HepG2 (cell line): ENCODE results near the gene STOML3. TPM values are rescaled to one million over a fixed set of nuclear protein-coding genes. Genes with fewer than 3 reads are reported as not detected.
A peak's percentile ranks its signal among the peaks of the same experiment; 100 is the strongest.

Experiments used
- CREB1 ChIP-seq, 2 experiments: fragments of 450-650 bp in 1 of 2; IDR thresholded peaks; 2 replicates each; pipeline ENCODE4 v1.6.1; 2016 to 2017; ENCODE audit warnings: control low read depth in 1 of 2, mild to moderate bottlenecking in 1 of 2, missing compliant biosample characterization in 1 of 2, missing genetic modification characterization in 1 of 2
- ERF ChIP-seq: IDR thresholded peaks from 2 replicates; pipeline ENCODE4 v1.6.1; 2018; ENCODE audit warnings: missing biosample characterization, missing genetic modification reagents
- ETV5 ChIP-seq: IDR thresholded peaks from 2 replicates; pipeline ENCODE4 v1.6.1; 2018; ENCODE audit warnings: missing biosample characterization, missing genetic modification reagents, inconsistent platforms, borderline replicate concordance
- FOXA3 ChIP-seq: IDR thresholded peaks from 2 replicates; pipeline ENCODE4 v1.6.1; 2016; ENCODE audit warnings: missing genetic modification reagents, missing compliant biosample characterization
- FOXO1 ChIP-seq: sonication (generic); formaldehyde crosslinking; IDR thresholded peaks from 2 replicates; pipeline ENCODE4 v1.4.0; 2020; ENCODE audit warnings: missing genetic modification reagents
- GLMP ChIP-seq: sonication (generic); formaldehyde crosslinking; IDR thresholded peaks from 2 replicates; pipeline ENCODE4 v1.9.0; 2021; ENCODE audit warnings: missing genetic modification reagents, mild to moderate bottlenecking, borderline replicate concordance
- HNRNPUL1 ChIP-seq: fragments of 200-400 bp; formaldehyde crosslinking; IDR thresholded peaks from 2 replicates; pipeline ENCODE4 v1.6.1; 2017; ENCODE audit warnings: low read depth, mild to moderate bottlenecking, low read length, moderate library complexity
- HOXA9 ChIP-seq: sonication (generic); formaldehyde crosslinking; IDR thresholded peaks from 2 replicates; pipeline ENCODE4 v1.8.1; 2022; ENCODE audit warnings: missing genetic modification reagents, mild to moderate bottlenecking, moderate library complexity, borderline replicate concordance
- KDM2A ChIP-seq: sonication (generic); formaldehyde crosslinking; IDR thresholded peaks from 2 replicates; pipeline ENCODE4 v1.4.0; 2020; ENCODE audit warnings: low read depth, missing genetic modification reagents, borderline replicate concordance
- KMT2B ChIP-seq: IDR thresholded peaks from 2 replicates; pipeline ENCODE4 v1.6.1; 2016; ENCODE audit warnings: missing genetic modification reagents, missing compliant biosample characterization
- MBNL3 ChIP-seq: fragments of 250-450 bp; sonication (Bioruptor Pico); conservative IDR thresholded peaks from 2 replicates; pipeline ENCODE4 v1.8.0; 2022; ENCODE audit warnings: mild to moderate bottlenecking, inconsistent platforms
- RORA ChIP-seq: sonication (generic); formaldehyde crosslinking; IDR thresholded peaks from 2 replicates; pipeline ENCODE4 v1.5.0; 2020; ENCODE audit warnings: mild to moderate bottlenecking, missing genetic modification reagents, moderate library complexity
- SMAD3 ChIP-seq: sonication (generic); formaldehyde crosslinking; IDR thresholded peaks from 2 replicates; pipeline ENCODE4 v1.4.0; 2020; ENCODE audit warnings: missing genetic modification reagents
- SNAI1 ChIP-seq: sonication (generic); formaldehyde crosslinking; IDR thresholded peaks from 2 replicates; pipeline ENCODE4 v1.5.0; 2020; ENCODE audit warnings: mild to moderate bottlenecking, missing genetic modification reagents, borderline replicate concordance
- TEAD2 ChIP-seq: sonication (generic); formaldehyde crosslinking; IDR thresholded peaks from 2 replicates; pipeline ENCODE4 v1.9.0; 2021; ENCODE audit warnings: missing genetic modification reagents
- THAP11 ChIP-seq: IDR thresholded peaks from 2 replicates; pipeline ENCODE4 v1.6.1; 2016; ENCODE audit warnings: missing biosample characterization, missing genetic modification reagents
- ZC3H13 ChIP-seq: sonication (generic); formaldehyde crosslinking; IDR thresholded peaks from 2 replicates; pipeline ENCODE4 v1.8.1; 2023; ENCODE audit warnings: mild to moderate bottlenecking, missing genetic modification reagents, moderate library complexity
- ZIK1 ChIP-seq: sonication (generic); formaldehyde crosslinking; IDR thresholded peaks from 2 replicates; pipeline ENCODE4 v1.5.0; 2020; ENCODE audit warnings: mild to moderate bottlenecking, low read depth, missing genetic modification reagents, borderline replicate concordance
- ZNF431 ChIP-seq: sonication (generic); formaldehyde crosslinking; IDR thresholded peaks from 2 replicates; pipeline ENCODE4 v1.9.0; 2022; ENCODE audit warnings: missing genetic modification reagents, low read depth, mild to moderate bottlenecking, borderline replicate concordance
- ZNF598 ChIP-seq: sonication (generic); formaldehyde crosslinking; IDR thresholded peaks from 2 replicates; pipeline ENCODE4 v1.5.1; 2020; ENCODE audit warnings: mild to moderate bottlenecking, missing genetic modification reagents, borderline replicate concordance
- ZNF747 ChIP-seq: sonication (generic); formaldehyde crosslinking; IDR thresholded peaks from 2 replicates; pipeline ENCODE4 v1.8.1; 2023; ENCODE audit warnings: missing genetic modification reagents, mild to moderate bottlenecking, borderline replicate concordance
- ZNF883 ChIP-seq: sonication (generic); formaldehyde crosslinking; IDR thresholded peaks from 2 replicates; pipeline ENCODE4 v1.5.1; 2020; ENCODE audit warnings: mild to moderate bottlenecking, missing genetic modification reagents; ENCODE audit errors: not compliant biosample characterization
- polyA plus RNA-seq, 8 experiments: library from polyadenylated mRNA; depleted of rRNA in 3 of 8; stranded (reverse) in 7 of 8; unstranded in 1 of 8; fragments of >200 nt; fragmentation: Illumina TruSeq in 4 of 8; extraction: Trizol in 4 of 8; gene quantifications; 2 replicates each; pipeline versions ENCODE4 v1.2.1 to v1.2.3, GENCODE V29; 2011 to 2016; ENCODE audit warnings: low read depth in 4 of 8, missing spikeins in 1 of 8, mixed read lengths in 1 of 8; ENCODE audit not compliant: insufficient read depth in 1 of 8
- total RNA-seq, 5 experiments: library from RNA; depleted of rRNA; stranded (reverse); fragments of >200 nt; fragmentation: Illumina TruSeq; extraction: Trizol; gene quantifications; 2 replicates each; pipeline ENCODE4 v1.2.3, GENCODE V29; 2016; ENCODE audit warnings: low read depth in 1 of 5
- TF ChIP-seq, protein P1 (sequence below): fragments of 450-650 bp; IDR thresholded peaks from 2 replicates; pipeline ENCODE4 v1.6.1; 2017
- TF ChIP-seq, protein P2 (sequence below): sonication (generic); formaldehyde crosslinking; IDR thresholded peaks from 2 replicates; pipeline ENCODE4 v1.4.0; 2020; ENCODE audit warnings: missing genetic modification reagents, borderline replicate concordance

STOML3 gene
- total and polyA plus RNA-seq, 2 of the 13 experiments (the other 11 are each of a cell fraction or from before 2014, with no cell fraction given): not detected

- no peak for TF ChIP-seq ZC3H13 (CRISPR knock-in tag)
- TF ChIP-seq KMT2B (CRISPR knock-in tag): peak; percentile 81
- TF ChIP-seq SMAD3 (CRISPR knock-in tag): peak; percentile 75; the same call in 1 of the 2 replicates
- no peak for TF ChIP-seq HNRNPUL1
- TF ChIP-seq THAP11 (CRISPR knock-in tag): peak; percentile 82
- TF ChIP-seq GLMP (CRISPR knock-in tag): no peak
- TF ChIP-seq, protein P1, sequence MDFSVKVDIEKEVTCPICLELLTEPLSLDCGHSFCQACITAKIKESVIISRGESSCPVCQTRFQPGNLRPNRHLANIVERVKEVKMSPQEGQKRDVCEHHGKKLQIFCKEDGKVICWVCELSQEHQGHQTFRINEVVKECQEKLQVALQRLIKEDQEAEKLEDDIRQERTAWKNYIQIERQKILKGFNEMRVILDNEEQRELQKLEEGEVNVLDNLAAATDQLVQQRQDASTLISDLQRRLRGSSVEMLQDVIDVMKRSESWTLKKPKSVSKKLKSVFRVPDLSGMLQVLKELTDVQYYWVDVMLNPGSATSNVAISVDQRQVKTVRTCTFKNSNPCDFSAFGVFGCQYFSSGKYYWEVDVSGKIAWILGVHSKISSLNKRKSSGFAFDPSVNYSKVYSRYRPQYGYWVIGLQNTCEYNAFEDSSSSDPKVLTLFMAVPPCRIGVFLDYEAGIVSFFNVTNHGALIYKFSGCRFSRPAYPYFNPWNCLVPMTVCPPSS: no peak
- TF ChIP-seq MBNL3 (CRISPR knock-in tag): no peak
- TF ChIP-seq FOXA3 (CRISPR knock-in tag): no peak
- 0 out of 2 replicates have a peak, but pooled peaks have one; percentile 86 for TF ChIP-seq TEAD2 (CRISPR knock-in tag)
- peak; percentile 17 for TF ChIP-seq ZNF883 (CRISPR knock-in tag)
- 0 out of 2 replicates have a peak, but pooled peaks have one; percentile 45 for TF ChIP-seq ERF (CRISPR knock-in tag)
- peak; percentile 52; the same call in 1 of the 2 replicates for TF ChIP-seq KDM2A
- TF ChIP-seq HOXA9: no peak
- TF ChIP-seq ZNF598 (CRISPR knock-in tag): no peak
- TF ChIP-seq FOXO1: 0 out of 2 replicates have a peak, but pooled peaks have one; percentile 30
- TF ChIP-seq ZNF747 (CRISPR knock-in tag): no peak; the same call in none of the 2 replicates
- TF ChIP-seq ZIK1: peak; percentile 70; the same call in 1 of the 2 replicates
- no peak for TF ChIP-seq RORA
- peak; percentile 73; the same call in 1 of the 2 replicates for TF ChIP-seq SNAI1 (CRISPR knock-in tag)
- TF ChIP-seq ZNF431 (CRISPR knock-in tag): no peak
- TF ChIP-seq ETV5: peak; percentile 58; the same call in 1 of the 2 replicates
- TF ChIP-seq, protein P2, sequence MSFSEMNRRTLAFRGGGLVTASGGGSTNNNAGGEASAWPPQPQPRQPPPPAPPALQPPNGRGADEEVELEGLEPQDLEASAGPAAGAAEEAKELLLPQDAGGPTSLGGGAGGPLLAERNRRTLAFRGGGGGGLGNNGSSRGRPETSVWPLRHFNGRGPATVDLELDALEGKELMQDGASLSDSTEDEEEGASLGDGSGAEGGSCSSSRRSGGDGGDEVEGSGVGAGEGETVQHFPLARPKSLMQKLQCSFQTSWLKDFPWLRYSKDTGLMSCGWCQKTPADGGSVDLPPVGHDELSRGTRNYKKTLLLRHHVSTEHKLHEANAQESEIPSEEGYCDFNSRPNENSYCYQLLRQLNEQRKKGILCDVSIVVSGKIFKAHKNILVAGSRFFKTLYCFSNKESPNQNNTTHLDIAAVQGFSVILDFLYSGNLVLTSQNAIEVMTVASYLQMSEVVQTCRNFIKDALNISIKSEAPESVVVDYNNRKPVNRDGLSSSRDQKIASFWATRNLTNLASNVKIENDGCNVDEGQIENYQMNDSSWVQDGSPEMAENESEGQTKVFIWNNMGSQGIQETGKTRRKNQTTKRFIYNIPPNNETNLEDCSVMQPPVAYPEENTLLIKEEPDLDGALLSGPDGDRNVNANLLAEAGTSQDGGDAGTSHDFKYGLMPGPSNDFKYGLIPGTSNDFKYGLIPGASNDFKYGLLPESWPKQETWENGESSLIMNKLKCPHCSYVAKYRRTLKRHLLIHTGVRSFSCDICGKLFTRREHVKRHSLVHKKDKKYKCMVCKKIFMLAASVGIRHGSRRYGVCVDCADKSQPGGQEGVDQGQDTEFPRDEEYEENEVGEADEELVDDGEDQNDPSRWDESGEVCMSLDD (CRISPR knock-in tag): peak; percentile 87
- TF ChIP-seq CREB1 (IDR thresholded peaks at IDR 0.05): peak; percentile 79
- TF ChIP-seq CREB1 (CRISPR knock-in tag; IDR thresholded peaks at IDR 0.05): peak; percentile 93
Observed at GRCh38 chr13:39037880-39038568, 47.4 kb upstream of the STOML3 start, which contains the start of the genes NHLRC3 and PROSER1 (continued).
